ENCODE data around the gene MYOZ2. TPM values are rescaled to one million over a fixed set of nuclear protein-coding genes. Genes with fewer than 3 reads are reported as not detected.

The MYOZ2 gene
- total and polyA plus RNA-seq, 2 of the 4 experiments (the other 2 are of a cell fraction), result 0.17 to 0.18 TPM

GRCh38 chr4:119212234-119212963, 76.8 kb downstream of the MYOZ2 start, which contains the start of gene USP53:
TSS of gene USP53 (plus strand) at chr4:119212713. CDS start at chr4:119239760, 27,047 bp downstream.
- Histone ChIP-seq H2BK120ac (ENCODE audit: low read depth, low read length) (peak within 1 kb of the TSS; percentile 72), H3K4me2 (ENCODE audit: low read depth, low read length) (peak within 1 kb of the TSS; percentile 94), H3K27me3 (ENCODE audit: control insufficient read depth, insufficient read depth, low read length) (no peaks in the 10 kb centered on the region), H3K27ac (ENCODE audit: insufficient read depth, low read length) (peak within 1 kb of the TSS; percentile 90), H3K36me3 (ENCODE audit: control insufficient read depth, insufficient read depth, low read length) (no peaks in the 10 kb centered on the region), H4K5ac (ENCODE audit: low read depth, low read length) (peak within 1 kb of the TSS; percentile 81), H3K79me1 (ENCODE audit: low read depth in 1 of 2, low read length in 2 of 2) (peaks cover 4 to 31% of the 10 kb centered on the region in 2 experiments; a peak in 3 of 4 replicates), H4K8ac (ENCODE audit: low read depth in 2 of 2, low read length in 2 of 2) (peak within 1 kb of the TSS; percentile 89), H4K20me1 (ENCODE audit: insufficient read depth, low read length) (no peaks in the 10 kb centered on the region), H3K4me3 (ENCODE audit: insufficient read depth, low read depth, low read length) (peak within 1 kb of the TSS; percentile 74), H3K4ac (ENCODE audit: low read depth, low read length) (peak within 1 kb of the TSS; percentile 82), H3K56ac (ENCODE audit: extremely low read depth, insufficient read depth, low read length) (peak within 1 kb of the TSS; percentile 94), H2AK9ac (replicated peaks; ENCODE audit: low read depth, low read length, poor library complexity) (peak within 1 kb of the TSS; percentile 84), H2BK5ac (ENCODE audit: low read depth, low read length, poor library complexity, severe bottlenecking) (peak within 1 kb of the TSS; percentile 80), H3K14ac (replicated peaks; ENCODE audit: low read depth, low read length) (peak within 1 kb of the TSS; percentile 89), H2AFZ (replicated peaks; ENCODE audit: low read length, poor library complexity) (peak within 1 kb of the TSS; percentile 95), H3K4me1 (ENCODE audit: control insufficient read depth, insufficient read depth, low read length) (peaks cover 3% of the 10 kb centered on the region; the same call in 1 of the 2 replicates), H3K9me1 (ENCODE audit: insufficient read depth, low read length) (peaks cover 4% of the 10 kb centered on the region; the same call in 1 of the 2 replicates), H3K18ac (ENCODE audit: low read depth, low read length) (peak within 1 kb of the TSS; percentile 65), H2BK15ac (ENCODE audit: low read depth, low read length) (peak within 1 kb of the TSS; percentile 37; the same call in 1 of the 3 replicates), H3K9me3 (ENCODE audit: control insufficient read depth, insufficient read depth, low read length) (no peaks in the 10 kb centered on the region), H2BK20ac (ENCODE audit: low read depth, low read length) (peak within 1 kb of the TSS; percentile 53), H2AK5ac (ENCODE audit: low read depth, low read length) (peak within 1 kb of the TSS; percentile 25), H3K23ac (ENCODE audit: low read depth, low read length) (peak within 1 kb of the TSS; percentile 78), H4K91ac (ENCODE audit: insufficient read depth, low read depth, low read length) (peak within 1 kb of the TSS; percentile 88), H3K9ac (ENCODE audit: low read depth, low read length) (peak within 1 kb of the TSS; percentile 93)
- POLR2A ChIA-PET (ENCODE audit: unreplicated experiment), result interaction anchor here (1.0 to 2.1 kb wide), 6 partner anchors 9 to 223 kb away, joined by 3 to 8 read pairs (median 4); no protein-coding TSS in a partner anchor
- CTCF ChIA-PET, result interaction anchor here (0.7 to 1.5 kb wide), 6 partner anchors 22 to 218 kb away, joined by 3 to 5 read pairs (median 3); no protein-coding TSS in a partner anchor
- dilution Hi-C loops (cut with HindIII; ENCODE audit: low sequenced_read_pairs, unreplicated experiment) (no loop called here), in situ Hi-C loops (cut with MboI; ENCODE audit: low sequenced_read_pairs) (loop anchor here (10.0 kb wide), 3 partner anchors 108 to 228 kb away; no protein-coding TSS in a partner anchor), intact Hi-C loops (cut with micrococcal nuclease) (loop anchor here (2.0 kb wide), 2 partner anchors 72 to 110 kb away; no protein-coding TSS in a partner anchor)
- DNase-seq (peak; percentile 97), ATAC-seq (ENCODE audit: low read depth) (peak; percentile 93)
- BruUV-seq (replicated peaks), result no TSS peak
- WGBS, 2 experiments (ENCODE audit: extremely low coverage in 2 of 2, insufficient read length in 1 of 2), result 1% methylated on average over 13 of the region's 55 CpGs; no CpG with 5 or more reads in 1 of the 2 experiments
- no peak for TF ChIP-seq SMC3 (IDR thresholded peaks at IDR 0.05; ENCODE audit: low read depth, low read length)
- no peak for TF ChIP-seq CHD1 (IDR thresholded peaks at IDR 0.05; ENCODE audit: low read depth, low read length)
- TF ChIP-seq ELK1 (IDR thresholded peaks at IDR 0.05; ENCODE audit: borderline replicate concordance, low read depth, low read length), result no peak
- TF ChIP-seq MAFK (IDR thresholded peaks at IDR 0.05; ENCODE audit: low read depth, low read length), result no peak
- TF ChIP-seq CTCF (conservative IDR thresholded peaks at IDR 0.05; ENCODE audit: low read depth, low read length), result no peak
- peak; percentile 57; the same call in 1 of the 2 replicates for TF ChIP-seq MAZ (IDR thresholded peaks at IDR 0.05; ENCODE audit: borderline replicate concordance, low read depth, low read length)
- TF ChIP-seq RAD21 (IDR thresholded peaks at IDR 0.05; ENCODE audit: low read length), result peak; percentile 25
- TF ChIP-seq USF2 (IDR thresholded peaks at IDR 0.05; ENCODE audit: low read depth, low read length), result no peak
- TF ChIP-seq FOS (IDR thresholded peaks at IDR 0.05; ENCODE audit: low read depth, low read length), result no peak
- 0 out of 2 replicates have a peak, but pooled peaks have one; percentile 22 for TF ChIP-seq MXI1 (IDR thresholded peaks at IDR 0.05; ENCODE audit: borderline replicate concordance, low read depth, low read length)
- no peak for TF ChIP-seq RCOR1 (IDR thresholded peaks at IDR 0.05; ENCODE audit: insufficient replicate concordance, low read length)
- TF ChIP-seq RFX5 (IDR thresholded peaks at IDR 0.05; ENCODE audit: low read depth, low read length), result no peak
- TF ChIP-seq POLR2A (IDR thresholded peaks at IDR 0.05; ENCODE audit: low read depth, low read length), result peak; percentile 97
